GM19324 (cell line): ENCODE measurements around the gene ZNRF4.

Experiments
- ATAC-seq: cut with Tn5 transposase; IDR thresholded peaks from one replicate; pipeline ENCODE4 v1.9.1; 2021; ENCODE audit warnings: mild to moderate bottlenecking, moderate library complexity; ENCODE audit not compliant: unreplicated experiment, low FRiP score

ZNRF4 gene

GRCh38 chr19:5440299-5440698 is 14.9 kb upstream of the ZNRF4 start:
- no peak for ATAC-seq

GRCh38 chr19:5443723-5444122 is 11.5 kb upstream of the ZNRF4 start:
- no peak for ATAC-seq

DNA sequence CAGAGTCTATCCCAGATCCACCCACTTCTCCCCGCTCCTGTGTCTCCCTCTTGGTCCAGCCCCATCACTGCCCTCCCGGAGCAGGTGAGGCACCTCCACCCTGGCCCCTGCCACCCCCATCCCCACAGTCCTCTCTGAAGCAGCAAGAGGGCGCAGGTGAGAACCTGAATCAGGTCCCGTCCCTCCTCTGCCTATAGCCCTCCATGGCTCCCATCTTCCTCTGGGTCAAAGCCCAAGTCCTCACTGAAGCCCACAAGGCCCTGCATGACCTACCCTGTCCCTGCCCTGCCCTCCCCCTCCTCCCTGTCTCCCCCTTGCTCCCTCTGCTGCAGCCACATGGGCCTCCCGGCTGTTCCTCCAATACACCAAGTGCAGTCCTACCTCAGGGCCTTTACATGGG is 10.8 kb upstream of the ZNRF4 start:
- ATAC-seq, result no peak

GRCh38 chr19:5445071-5445470 is 10.1 kb upstream of the ZNRF4 start:
- no peak for ATAC-seq

DNA sequence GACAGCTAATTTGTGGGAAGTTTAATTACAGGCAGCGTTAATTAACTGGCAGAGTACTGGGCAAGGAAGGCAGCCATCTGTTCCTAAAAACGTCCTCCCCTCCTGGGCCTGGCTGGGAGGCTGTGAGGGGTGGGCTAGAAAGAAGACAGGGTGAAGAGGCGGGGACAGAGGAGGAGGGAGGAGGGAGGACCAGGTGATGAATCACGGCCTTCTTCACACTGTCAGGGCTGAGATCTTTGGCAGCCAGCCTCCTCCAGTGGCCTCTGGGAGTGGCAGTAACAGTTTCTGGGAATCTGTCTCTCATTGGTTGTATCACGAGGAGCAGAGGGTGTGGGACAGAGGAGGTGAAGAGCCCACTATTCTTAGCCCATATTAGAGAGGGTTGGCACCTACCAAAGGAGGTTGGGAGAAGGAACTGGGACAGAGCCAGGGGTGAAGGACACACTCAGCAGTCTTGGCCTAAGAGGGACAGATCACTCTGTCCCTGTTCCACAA is 9.6 kb upstream of the ZNRF4 start:
- no peak for ATAC-seq

- no peak for ATAC-seq
Observed at GRCh38 chr19:5447700-5448311, 7.4 kb upstream of the ZNRF4 start.

- ATAC-seq, result no peak
Observed at GRCh38 chr19:5448374-5448773, 6.8 kb upstream of the ZNRF4 start.

DNA sequence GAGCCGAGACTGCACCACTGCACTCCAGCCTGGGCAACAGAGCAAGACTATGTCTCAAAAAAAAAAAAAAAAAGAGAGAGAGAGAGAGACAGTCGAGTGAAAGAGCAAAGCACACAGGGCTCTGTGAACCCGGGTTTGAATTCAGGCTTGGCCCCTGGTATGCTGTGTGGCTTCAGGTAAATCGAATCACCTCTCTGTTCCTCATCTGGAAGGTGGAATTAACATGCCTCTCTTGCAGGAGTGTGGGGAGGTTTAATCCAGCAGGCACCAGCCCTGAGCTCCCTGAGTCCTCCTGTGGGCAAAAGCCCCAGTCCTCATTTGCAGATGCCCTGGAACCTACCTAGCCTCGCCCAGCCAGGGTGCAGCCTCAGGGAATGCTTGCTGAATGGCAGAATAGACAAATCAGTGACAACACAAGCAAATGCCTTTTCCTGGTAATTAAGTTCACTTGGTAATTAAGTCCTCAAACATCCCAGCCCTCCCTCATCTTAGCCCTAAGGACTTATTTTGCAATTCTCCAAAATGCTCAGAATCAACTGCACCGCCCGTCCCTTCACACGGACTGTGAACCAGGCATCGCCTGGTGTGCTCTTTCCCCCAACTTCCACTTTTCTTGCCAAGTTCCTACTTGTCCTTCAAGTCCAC is 4.6 kb upstream of the ZNRF4 start:
- ATAC-seq, result no peak

DNA sequence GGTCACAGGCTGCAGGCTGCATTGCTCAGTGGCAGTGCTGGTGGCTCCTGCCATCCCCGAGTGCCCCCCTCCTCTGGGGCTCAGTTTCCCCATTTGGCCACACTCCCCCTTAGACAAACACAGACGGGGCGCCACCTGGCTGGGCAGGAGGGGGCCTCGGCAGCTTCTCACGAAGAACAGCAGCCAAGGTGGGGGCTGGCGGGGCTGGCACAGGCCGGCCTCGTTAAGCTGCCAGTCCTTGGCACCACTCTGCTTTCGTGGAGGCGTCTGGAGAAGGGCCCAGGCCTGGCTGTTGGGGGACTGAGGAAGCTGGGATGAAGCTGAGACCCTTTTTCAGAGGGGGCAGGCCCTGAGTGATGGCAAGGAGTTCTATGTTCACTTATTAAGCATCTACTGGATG is 3.7 kb upstream of the ZNRF4 start:
- ATAC-seq, result no peak

DNA sequence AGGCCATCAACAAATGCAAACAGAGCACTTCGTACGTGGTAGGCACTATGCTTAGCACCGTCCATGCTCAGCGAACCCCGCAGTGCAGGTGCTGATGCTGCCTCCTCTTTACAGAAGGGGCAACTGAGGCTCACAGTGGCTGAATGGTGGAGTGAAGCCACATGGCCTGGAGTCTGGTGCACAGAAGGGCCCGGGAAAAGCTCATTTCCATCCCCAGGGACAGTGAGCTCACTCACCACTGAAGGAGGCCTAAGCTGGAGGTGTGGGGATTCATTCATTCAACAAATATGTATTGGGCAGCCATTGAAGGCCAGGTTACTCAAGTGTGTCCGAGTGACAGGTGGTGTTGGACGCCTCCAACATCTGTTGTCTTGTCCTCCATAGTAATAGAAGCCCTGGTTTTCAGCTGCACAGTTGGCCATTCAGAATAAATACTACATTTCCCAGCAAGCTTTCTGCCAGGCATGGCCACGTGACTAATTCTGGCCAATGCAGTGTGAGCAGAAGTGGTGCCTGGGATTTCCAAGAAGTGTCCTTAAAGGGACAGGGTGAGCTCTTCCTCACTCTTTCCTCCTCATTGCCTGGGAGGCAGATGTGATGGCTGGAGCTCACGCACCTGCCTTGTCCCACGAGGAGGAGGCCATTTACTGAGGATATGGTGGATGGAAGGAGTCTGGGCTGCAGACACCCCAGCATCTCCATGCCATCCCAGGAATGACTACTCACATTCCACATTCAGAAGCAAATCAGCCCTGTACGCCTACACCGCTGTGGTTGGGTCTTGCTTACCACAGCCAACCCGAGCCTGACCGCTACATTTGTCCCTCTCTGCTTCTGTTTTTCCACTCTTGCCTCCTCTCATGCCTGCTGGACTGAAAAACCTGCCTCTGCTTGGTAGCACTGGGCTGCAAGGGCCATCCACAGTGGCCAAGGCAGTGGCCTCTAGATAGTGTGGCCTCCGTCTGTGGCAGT is 2.3 kb upstream of the ZNRF4 start:
- ATAC-seq, result no peak

- ATAC-seq, result no peak
Observed at GRCh38 chr19:5454743-5455142, 474 bp upstream of the ZNRF4 start.

- ATAC-seq, result no peak
Observed at GRCh38 chr19:5456130-5456840, 1.1 kb downstream of the ZNRF4 start.

- ATAC-seq, result no peak
Observed at GRCh38 chr19:5456841-5457200, 1.6 kb downstream of the ZNRF4 start.

- ATAC-seq, result no peak
Observed at GRCh38 chr19:5457709-5458108, 2.5 kb downstream of the ZNRF4 start.

DNA sequence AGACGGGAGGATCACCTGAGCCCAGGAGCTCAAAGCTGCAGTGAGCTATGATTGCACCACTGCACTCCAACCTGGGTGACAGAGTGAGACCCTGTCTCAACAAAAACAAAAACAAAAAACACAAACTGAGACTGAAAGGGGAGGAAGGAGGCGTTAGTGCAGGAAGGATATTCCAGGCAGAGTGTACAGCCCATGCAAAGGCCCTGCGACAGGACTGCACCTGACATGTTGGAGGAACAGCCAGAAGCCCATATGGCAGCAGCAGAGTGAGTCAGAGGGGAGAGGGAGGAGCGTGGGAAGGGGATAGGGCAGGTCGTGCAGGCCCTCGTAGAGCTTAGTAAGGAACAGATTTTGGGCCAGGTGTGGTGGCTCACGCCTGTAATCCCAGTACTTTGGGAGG is 3.2 kb downstream of the ZNRF4 start:
- ATAC-seq, result no peak

GRCh38 chr19:5459360-5459759 is 4.1 kb downstream of the ZNRF4 start:
- no peak for ATAC-seq

- ATAC-seq, result no peak
Observed at GRCh38 chr19:5460748-5461147, 5.5 kb downstream of the ZNRF4 start.

DNA sequence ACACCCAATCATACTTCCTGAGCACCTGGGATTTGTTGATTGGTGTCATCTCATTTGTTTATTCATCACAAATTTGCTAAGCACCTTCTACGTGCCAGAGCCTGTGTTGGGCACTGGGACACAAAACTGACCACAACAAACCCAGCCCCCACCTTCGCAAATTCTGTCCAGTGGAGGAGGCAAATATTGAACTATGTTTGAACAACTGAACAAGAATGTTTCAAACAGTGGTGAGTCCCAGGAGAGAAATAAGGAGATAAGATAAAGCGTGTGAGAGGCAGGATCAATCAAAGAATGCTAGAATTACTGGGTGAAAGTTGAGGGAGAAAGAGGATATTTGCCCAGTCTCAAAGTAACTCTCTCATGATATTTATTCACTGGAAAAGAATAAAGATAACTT is 8.7 kb downstream of the ZNRF4 start:
- no peak for ATAC-seq

GRCh38 chr19:5466072-5466471 is 10.9 kb downstream of the ZNRF4 start:
- no peak for ATAC-seq

GRCh38 chr19:5466814-5467291 is 11.6 kb downstream of the ZNRF4 start:
- ATAC-seq, result no peak

- ATAC-seq, result no peak
Observed at GRCh38 chr19:5470264-5470671, 15.1 kb downstream of the ZNRF4 start.
